Measurements from ENCODE around the gene NR2C2.
A peak's percentile ranks its signal among the peaks of the same experiment; 100 is the strongest.

Gene NR2C2

DNA sequence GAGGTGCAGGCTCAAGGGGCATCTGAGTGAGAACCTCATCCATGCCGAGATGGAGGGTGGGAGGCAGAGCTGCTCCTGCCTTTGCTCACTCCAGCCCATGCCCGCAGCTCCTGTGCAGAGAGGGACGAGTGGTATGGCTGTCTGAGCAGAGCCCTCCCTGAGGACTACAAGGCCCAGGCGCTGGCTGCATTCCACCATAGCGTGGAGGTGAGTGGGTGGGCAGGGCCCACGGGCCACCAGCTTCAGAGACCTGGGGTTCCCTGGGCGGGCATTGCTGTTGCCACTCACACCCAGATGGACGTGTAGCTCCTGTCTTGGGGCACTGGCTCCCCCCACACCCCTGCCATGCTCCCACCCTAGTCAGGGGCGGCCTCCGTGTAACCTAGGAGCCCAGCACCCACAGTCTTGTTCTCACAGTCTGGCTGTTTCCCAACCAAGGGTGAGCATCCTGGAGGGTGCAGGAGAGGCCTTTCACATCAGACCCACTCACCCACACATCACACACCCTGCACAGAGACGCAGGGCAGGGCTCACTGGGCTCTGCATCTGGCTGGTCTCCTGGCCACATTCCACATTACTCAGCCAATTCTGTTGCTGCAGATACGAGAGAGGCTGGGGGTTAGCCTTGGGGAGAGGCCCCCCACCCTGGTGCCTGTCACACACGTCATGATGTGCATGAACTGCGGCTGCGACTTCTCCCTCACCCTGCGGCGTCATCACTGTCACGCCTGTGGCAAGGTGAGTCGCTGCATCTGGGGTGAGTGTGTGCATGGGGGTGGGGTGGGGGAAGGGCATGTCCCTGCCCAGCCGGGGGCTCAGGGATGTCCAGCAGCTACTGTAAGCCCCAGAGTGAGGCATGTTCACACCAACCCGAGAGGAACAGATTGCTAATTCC, 25.3 kb upstream of the NR2C2 start:
- no peak for DNase-seq

GRCh38 chr3:14922863-14923262, 24.5 kb upstream of the NR2C2 start:
- DNase-seq, result no peak

DNA sequence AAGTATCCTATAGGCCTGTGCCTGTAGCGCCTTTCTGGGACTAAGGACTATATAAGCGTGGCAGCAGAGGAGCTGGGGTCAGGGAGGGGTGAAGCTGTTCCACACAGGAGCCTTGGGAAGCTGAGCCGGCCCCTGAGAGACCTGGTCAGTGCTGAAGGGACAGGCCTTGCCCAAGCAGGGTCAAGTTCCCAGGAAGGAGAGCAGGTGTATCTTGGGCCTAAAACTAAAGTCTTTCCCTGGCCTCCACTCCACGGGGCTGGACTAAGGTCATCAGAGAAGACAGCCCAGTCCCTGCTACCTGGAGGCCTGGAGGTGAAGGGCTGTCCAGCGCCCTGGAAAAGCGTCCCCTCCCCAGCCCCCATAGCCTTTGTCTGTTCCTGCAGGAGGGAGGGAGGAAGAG, 23.9 kb upstream of the NR2C2 start:
- no peak for DNase-seq

GRCh38 chr3:14925729-14926591, 21.4 kb upstream of the NR2C2 start:
- peak in 5 of 14 donors; percentile 2 to 19 (median 8) for DNase-seq

- DNase-seq, result no peak
Measured at GRCh38 chr3:14926592-14926991, 20.8 kb upstream of the NR2C2 start.

- DNase-seq, result no peak
Measured at GRCh38 chr3:14927308-14927707, 20.1 kb upstream of the NR2C2 start.

DNA sequence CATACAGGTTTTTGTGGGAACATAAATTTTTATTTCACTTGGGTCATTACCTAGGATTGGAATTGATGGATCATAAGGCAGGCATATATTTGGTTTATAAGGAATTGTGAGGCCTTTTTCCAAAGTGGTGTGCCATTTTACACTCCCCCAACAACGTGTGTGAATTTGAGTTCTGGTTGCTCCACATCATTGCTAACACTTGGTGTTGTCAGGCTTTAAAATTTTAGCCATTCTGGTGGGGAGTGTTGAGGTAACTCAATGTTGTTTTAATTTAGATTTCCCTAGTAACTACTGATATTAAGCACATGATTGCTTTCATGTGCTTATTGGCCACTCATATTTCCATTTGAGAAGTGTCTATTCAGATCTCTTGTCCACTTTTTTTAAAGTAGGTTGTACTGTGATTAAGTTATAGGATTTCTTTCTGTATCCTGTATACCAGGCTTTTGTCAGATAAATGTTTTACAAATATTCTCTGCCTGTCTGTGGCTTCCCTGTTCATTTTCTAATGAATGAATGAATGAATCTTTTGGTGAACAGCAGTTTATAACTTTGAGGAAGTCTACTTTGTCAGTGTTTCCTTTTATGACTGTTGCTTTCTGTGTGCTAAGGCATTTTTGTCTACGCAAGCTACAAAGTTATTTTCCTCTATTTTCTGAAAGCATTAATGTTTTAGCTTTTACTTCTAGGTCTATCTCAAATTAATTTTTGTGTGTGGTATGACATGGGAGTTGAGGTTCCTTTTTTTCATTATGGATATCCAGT, 17.9 kb upstream of the NR2C2 start:
- no peak for DNase-seq

DNA sequence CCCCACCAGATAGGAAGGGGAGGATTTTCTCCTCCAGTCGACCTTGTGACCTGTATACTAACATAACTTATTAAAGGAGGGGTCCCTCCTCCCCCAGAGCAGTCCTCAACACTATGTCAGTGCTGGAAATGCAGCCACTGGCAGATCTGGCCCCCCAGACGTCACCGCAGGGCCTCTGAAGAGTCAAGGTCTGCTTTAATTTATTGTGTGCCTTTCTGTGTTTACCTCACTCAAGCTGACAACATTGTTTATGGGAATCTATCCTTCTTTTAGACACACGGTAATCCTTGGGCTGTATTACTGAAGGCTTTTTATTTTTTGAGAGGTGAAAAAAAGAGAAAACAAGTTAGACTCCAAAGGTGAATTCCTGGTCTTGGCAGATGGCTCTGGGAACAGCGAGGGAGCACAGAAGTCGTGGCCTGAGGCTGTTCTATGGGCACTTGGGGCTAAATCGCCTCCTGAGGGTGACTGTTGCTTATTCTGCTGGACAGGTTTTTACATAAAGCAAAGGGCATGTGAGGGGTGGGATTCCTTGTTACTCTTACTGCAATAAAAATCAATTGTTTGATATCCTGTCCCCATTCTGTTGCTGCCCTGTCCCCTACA, 13.5 kb upstream of the NR2C2 start:
- DNase-seq, result no peak

DNA sequence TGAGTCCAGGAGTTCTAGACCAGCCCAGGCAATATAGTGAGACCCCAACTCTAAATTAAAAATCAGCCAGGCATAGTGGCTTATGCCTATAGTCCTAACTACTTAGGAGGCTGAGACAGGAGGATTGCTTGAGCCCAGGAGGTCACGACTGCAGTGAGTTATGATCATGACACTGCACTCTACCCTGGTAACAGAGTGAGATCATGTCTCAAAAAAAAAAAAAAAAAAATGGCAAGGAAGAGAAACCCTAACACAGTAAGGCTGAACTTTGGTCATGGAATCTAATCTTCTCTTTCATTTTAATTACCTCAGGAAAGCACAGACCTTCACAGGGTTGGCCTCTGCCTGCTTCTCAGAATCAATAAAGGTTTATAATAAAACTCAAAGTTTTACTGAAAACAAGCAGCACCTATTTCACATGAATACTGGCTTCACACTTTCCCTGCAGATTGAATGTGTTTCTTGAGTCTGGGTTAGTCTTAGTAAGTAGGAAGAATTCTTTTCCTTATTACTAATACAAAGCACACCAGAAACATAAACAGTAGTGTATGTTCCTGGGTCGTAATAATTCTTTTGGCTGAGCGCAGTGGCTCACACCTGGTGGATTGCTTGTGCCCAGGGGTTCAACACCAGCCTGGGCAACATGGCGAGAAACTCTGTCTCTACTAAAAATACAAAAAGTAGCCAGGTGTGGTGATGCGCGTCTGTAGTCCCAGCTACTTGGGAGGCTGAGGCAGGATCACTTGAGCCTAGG, 11.6 kb upstream of the NR2C2 start:
- DNase-seq, result no peak

DNA sequence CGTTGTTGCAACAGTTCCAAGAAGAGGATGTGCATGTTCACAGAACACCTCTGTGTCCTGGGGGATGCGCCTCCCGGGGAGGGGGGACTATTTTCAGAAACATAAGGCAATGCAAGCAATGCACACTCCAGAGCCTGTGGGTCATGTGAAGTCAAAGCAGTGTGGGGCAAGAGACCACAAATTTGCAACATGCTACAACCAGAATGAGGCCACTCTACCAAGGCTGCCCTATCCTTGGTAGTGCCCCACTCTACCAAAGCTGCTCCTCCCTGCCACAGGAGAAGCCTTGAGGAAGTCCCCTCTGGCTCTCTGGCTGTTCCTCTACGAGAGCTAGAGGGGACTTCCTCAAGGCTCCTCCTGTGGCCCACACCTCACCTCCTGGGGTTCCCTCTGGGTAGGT, 8.4 kb upstream of the NR2C2 start:
- no peak for DNase-seq

- no peak for DNase-seq
Measured at GRCh38 chr3:14941871-14942270, 5.5 kb upstream of the NR2C2 start.

DNA sequence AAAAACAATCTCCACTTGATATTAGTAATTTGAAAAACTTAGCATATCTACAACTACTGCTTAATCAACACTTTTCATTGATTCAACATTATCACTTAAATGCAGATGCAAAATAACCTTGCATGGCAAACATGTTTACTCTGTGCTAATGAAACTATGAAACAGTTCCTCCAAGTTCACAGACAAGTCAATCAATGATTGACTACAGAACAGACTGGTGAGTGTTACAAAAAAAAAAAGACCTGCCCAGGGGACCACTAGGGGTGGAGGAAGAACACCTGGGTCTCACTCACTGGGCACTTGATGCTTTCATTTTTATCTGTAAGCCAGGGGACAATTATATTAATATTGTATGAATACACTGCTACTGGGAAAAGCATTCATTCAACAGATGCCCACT, 4.3 kb upstream of the NR2C2 start:
- no peak for DNase-seq

- no peak for DNase-seq
Measured at GRCh38 chr3:14946236-14946635, 1.1 kb upstream of the NR2C2 start.

- no peak for DNase-seq
Measured at GRCh38 chr3:14946739-14947099, 664 bp upstream of the NR2C2 start.

DNA sequence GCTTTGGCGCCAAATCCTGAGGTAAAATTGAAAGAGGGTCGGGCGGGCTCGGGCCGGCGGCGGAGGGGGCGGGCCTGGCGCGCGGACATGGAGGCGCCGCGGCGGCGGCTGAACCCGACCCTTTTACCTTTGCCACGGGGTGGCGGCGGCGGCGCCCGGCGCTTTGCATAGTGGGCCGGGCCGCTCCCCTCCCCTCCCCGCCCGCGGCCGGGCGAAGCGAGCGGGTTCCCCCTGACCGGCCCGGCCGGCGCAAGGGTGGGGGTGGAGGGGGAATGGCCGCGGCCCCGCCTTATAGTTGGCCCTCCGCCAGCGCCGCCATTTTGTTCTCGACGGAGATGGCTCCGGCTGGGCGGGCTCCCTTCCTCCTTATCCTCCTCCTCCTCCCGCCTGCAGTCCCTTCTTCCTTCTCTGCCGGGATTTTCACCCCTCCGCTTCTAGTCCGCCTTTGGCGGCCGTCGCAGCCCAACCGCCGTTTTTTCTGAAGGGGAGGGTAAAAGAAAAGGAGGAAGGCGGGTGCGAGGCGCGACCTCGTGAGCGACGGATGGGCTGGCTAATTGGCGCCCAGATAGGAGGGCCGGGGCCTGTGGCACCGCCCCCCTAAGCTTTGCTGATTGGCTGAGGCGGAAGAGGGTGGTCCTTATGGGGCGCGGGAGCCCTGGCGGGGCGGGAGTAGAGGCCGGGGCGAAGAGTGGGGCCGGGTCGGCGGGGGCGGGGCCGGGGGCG, 664 bp downstream of the NR2C2 start:
- peak; percentile 80 to 99 (median 96) for DNase-seq

DNA sequence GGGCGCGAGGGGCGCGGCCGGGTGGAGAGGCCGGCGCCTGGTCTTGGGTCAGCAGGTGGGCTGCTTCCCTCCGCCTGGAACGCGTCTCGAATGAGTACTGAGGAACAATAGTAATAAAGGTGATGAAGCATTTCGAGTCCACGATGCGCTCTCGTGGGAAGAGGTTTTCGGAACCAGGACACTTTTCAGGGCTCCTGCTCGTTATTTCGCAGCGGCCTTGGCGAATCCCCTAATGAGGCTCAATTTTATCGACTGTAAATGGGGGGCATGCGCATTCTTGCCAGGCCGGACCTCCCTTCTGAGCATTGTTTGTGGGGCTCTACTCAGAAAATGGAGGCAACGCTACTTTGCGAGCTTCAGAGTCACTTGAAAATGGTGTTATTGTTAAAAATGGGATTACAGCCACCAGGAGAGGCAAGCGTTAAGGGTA, 1.2 kb downstream of the NR2C2 start:
- DNase-seq, result peak in 1 of 14 donors; percentile 61

DNA sequence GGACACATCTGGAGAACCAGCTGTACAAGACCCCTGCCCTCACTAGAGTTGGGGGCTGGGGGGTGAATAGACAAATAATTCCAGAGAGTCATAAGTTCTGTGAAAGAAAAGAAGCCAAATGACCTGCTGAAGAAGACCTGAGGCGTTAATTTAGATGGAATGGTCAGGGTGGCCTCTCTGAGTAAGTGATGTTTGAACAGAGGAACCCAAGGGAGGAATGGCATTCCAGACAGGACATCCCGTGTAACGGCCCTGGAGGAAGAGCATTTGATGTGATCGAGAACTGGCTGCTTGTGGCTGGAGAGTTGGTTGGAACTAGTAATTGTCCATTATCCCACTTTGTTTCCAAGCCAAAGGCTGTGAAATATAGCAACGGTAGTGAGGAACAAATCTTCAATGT, 1.7 kb downstream of the NR2C2 start:
- peak in 1 of 14 donors; percentile 22 for DNase-seq

GRCh38 chr3:14950274-14950673, 2.9 kb downstream of the NR2C2 start:
- DNase-seq, result no peak

- no peak for DNase-seq
Measured at GRCh38 chr3:14957153-14957552, 9.8 kb downstream of the NR2C2 start.

DNA sequence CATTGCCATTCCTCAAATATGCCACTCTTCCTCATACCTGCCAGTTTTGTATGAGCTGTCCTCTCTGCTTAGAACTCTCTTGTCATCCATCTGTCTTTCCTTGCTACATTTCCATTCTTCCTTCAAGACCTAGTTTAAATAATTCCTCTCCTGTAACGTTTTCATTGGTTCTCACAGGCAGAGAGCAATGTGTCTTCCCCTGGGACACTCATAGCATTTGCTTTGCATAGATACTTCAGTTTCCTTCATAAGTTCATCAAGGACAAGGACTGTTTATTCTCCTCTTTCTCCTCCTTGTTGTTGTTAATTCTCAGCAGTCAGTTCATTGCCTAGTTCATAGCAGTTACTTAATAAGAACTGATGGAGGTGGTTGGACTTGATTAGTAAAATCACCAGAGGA, 10.5 kb downstream of the NR2C2 start:
- DNase-seq, result no peak

DNA sequence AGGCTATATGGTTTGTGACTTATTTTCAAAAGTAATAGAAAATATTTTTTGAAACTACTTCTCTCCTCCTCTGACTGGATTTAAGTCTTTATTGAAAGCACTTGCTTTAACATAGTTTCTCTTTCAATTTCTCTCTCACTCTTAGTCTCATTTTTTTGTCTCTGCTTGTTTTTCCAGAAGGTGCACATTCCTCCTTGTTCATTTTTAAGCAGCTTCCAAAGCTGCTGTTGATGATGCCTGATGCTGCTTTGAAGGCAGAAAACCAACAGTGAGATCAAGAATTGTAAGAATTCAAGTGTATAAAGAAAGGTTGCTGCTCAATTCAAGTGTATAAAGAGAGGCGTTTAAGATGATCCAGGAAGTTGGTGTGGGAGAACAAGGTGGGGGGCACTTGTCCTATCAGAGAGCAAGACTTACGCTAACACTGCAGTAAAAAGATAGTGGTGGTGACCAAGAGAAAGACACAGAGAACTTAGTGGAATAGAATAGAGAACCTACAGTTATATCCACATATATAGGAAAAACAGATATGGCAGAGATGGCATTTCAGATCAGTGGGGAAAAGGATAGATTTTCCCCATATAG, 12.1 kb downstream of the NR2C2 start:
- no peak for DNase-seq
